Measurements from ENCODE around the gene KIF24.
A peak's percentile ranks its signal among the peaks of the same experiment; 100 is the strongest.

Gene KIF24, protein sequence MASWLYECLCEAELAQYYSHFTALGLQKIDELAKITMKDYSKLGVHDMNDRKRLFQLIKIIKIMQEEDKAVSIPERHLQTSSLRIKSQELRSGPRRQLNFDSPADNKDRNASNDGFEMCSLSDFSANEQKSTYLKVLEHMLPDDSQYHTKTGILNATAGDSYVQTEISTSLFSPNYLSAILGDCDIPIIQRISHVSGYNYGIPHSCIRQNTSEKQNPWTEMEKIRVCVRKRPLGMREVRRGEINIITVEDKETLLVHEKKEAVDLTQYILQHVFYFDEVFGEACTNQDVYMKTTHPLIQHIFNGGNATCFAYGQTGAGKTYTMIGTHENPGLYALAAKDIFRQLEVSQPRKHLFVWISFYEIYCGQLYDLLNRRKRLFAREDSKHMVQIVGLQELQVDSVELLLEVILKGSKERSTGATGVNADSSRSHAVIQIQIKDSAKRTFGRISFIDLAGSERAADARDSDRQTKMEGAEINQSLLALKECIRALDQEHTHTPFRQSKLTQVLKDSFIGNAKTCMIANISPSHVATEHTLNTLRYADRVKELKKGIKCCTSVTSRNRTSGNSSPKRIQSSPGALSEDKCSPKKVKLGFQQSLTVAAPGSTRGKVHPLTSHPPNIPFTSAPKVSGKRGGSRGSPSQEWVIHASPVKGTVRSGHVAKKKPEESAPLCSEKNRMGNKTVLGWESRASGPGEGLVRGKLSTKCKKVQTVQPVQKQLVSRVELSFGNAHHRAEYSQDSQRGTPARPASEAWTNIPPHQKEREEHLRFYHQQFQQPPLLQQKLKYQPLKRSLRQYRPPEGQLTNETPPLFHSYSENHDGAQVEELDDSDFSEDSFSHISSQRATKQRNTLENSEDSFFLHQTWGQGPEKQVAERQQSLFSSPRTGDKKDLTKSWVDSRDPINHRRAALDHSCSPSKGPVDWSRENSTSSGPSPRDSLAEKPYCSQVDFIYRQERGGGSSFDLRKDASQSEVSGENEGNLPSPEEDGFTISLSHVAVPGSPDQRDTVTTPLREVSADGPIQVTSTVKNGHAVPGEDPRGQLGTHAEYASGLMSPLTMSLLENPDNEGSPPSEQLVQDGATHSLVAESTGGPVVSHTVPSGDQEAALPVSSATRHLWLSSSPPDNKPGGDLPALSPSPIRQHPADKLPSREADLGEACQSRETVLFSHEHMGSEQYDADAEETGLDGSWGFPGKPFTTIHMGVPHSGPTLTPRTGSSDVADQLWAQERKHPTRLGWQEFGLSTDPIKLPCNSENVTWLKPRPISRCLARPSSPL (N-terminal part only)

GRCh38 chr9:34328987-34329832 is at the start of gene KIF24, which contains the start of gene NUDT2:
Gene KIF24 (minus strand): TSS chr9:34329268. CDS start chr9:34311346, 17,922 bp downstream.
Gene NUDT2 (plus strand): TSS chr9:34329569. CDS start chr9:34339040, 9,471 bp downstream.
- H3K36me3 ChIP-seq (replicated peaks), result no peaks in the 10 kb centered on the region
- TF ChIP-seq, protein P1, sequence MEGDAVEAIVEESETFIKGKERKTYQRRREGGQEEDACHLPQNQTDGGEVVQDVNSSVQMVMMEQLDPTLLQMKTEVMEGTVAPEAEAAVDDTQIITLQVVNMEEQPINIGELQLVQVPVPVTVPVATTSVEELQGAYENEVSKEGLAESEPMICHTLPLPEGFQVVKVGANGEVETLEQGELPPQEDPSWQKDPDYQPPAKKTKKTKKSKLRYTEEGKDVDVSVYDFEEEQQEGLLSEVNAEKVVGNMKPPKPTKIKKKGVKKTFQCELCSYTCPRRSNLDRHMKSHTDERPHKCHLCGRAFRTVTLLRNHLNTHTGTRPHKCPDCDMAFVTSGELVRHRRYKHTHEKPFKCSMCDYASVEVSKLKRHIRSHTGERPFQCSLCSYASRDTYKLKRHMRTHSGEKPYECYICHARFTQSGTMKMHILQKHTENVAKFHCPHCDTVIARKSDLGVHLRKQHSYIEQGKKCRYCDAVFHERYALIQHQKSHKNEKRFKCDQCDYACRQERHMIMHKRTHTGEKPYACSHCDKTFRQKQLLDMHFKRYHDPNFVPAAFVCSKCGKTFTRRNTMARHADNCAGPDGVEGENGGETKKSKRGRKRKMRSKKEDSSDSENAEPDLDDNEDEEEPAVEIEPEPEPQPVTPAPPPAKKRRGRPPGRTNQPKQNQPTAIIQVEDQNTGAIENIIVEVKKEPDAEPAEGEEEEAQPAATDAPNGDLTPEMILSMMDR (IDR thresholded peaks at IDR 0.05; ENCODE audit: low read depth, low read length, missing control alignments), result no peak
- H3K27ac ChIP-seq, result peak within 1 kb of the TSS; percentile 80
- peak within 1 kb of the TSS; percentile 97 for H3K4me3 ChIP-seq (ENCODE audit: low read depth, low read length)
- H3K27me3 ChIP-seq (replicated peaks), result no peaks in the 10 kb centered on the region
- peak; percentile 100 for DNase-seq
- in situ Hi-C loops (cut with HindIII; ENCODE audit: low pct_ligation_motif_present, low sequenced_read_pairs), result no loop called here

GRCh38 chr9:34378376-34379060 is 49.5 kb upstream of the KIF24 start:
- Histone ChIP-seq H3K36me3 (replicated peaks) (no peaks in the 10 kb centered on the region), H3K27me3 (replicated peaks) (no peaks in the 10 kb centered on the region), H3K4me3 (ENCODE audit: low read depth, low read length) (no peak overlapping the region), H3K27ac (no peak overlapping the region)
- TF ChIP-seq, protein P1 (IDR thresholded peaks at IDR 0.05; ENCODE audit: low read depth, low read length, missing control alignments), result no peak
- in situ Hi-C loops (cut with HindIII; ENCODE audit: low pct_ligation_motif_present, low sequenced_read_pairs), result no loop called here
- no peak for DNase-seq

DNA sequence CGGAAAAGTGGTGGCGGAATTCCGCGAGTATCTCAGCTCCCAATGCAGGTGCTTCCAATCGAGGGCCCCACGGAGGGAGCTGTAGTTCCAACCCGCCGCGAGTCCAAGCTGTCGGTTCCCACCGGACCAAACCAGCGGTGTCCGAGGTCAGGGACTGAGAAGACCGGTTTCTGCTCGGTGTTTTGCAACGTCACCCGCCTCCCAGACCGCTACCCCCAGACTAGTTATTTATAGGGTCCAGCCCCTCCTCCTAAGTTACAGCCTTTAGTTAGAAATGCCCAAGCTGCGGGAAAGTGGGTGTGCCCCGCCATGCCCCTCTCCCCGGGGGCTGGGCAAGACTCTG is 48.3 kb upstream of the KIF24 start:
- TF ChIP-seq, protein P1 (IDR thresholded peaks at IDR 0.05; ENCODE audit: low read depth, low read length, missing control alignments), result no peak
- no peak for DNase-seq

GRCh38 chr9:34376596-34377403 is 47.7 kb upstream of the KIF24 start, which contains the start of gene MYORG:
Gene MYORG (minus strand): TSS chr9:34376898. CDS start chr9:34372943, 3,955 bp downstream.
- peak; percentile 64 for DNase-seq
- in situ Hi-C loops (cut with HindIII; ENCODE audit: low pct_ligation_motif_present, low sequenced_read_pairs), result no loop called here
- H3K27ac ChIP-seq, result no peak within 1 kb of the TSS

More for the DNA sequence above, 48.3 kb upstream of the KIF24 start:
- Histone ChIP-seq H3K27me3 (replicated peaks) (peaks cover 8% of the 10 kb centered on the region), H3K4me3 (ENCODE audit: low read depth, low read length) (peak overlapping the region; percentile 72), H3K36me3 (replicated peaks) (no peaks in the 10 kb centered on the region), H3K27ac (no peak overlapping the region)
- in situ Hi-C loops (cut with HindIII; ENCODE audit: low pct_ligation_motif_present, low sequenced_read_pairs), result no loop called here

More at GRCh38 chr9:34376596-34377403, 47.7 kb upstream of the KIF24 start, which contains the start of gene MYORG:
- Histone ChIP-seq H3K4me3 (ENCODE audit: low read depth, low read length) (peak within 1 kb of the TSS; percentile 72), H3K27me3 (replicated peaks) (peaks cover 13% of the 10 kb centered on the region), H3K36me3 (replicated peaks) (no peaks in the 10 kb centered on the region)
- TF ChIP-seq, protein P1 (IDR thresholded peaks at IDR 0.05; ENCODE audit: low read depth, low read length, missing control alignments), result no peak

Data from brain microvascular endothelial cell (primary cell).